MM.1S (cell line): ENCODE results near the gene PPP2R2D.

ENCODE experiments used
- DNase-seq: peaks from one replicate; pipeline ENCODE4 v3.0.0-alpha.2; 2015
- H2AFZ ChIP-seq: fragments of 300-600 bp; sonication (generic); 2 replicates; pipeline ENCODE4 v1.6.0; 2016; ENCODE audit warnings: antibody characterized with exemption, low read length
- H3F3A ChIP-seq: fragments of 300-600 bp; sonication (generic); 2 replicates; pipeline ENCODE4 v1.6.1; 2016; ENCODE audit warnings: mild to moderate bottlenecking, antibody characterized with exemption, low read length, moderate library complexity, mixed read lengths; ENCODE audit not compliant: insufficient read depth
- H3K27ac ChIP-seq: fragments of 300-600 bp; sonication (generic); 2 replicates; pipeline ENCODE4 v1.5.1; 2016; ENCODE audit warnings: mild to moderate bottlenecking, low read length
- H3K27me3 ChIP-seq: fragments of 300-600 bp; sonication (generic); replicated peaks from 2 replicates; pipeline ENCODE4 v1.6.0; 2016; ENCODE audit warnings: low read length; ENCODE audit not compliant: insufficient read depth
- H3K36me3 ChIP-seq: fragments of 300-600 bp; sonication (generic); replicated peaks from 2 replicates; pipeline ENCODE4 v1.6.1; 2016; ENCODE audit warnings: mild to moderate bottlenecking, low read length, mixed read lengths; ENCODE audit not compliant: insufficient read depth
- H3K4me1 ChIP-seq: fragments of 300-600 bp; sonication (generic); 2 replicates; pipeline ENCODE4 v1.6.1; 2016; ENCODE audit warnings: low read length, mixed read lengths
- H3K4me2 ChIP-seq: fragments of 300-600 bp; sonication (generic); 2 replicates; pipeline ENCODE4 v1.6.0; 2016; ENCODE audit warnings: low read depth, low read length
- H3K4me3 ChIP-seq: fragments of 300-600 bp; sonication (generic); 2 replicates; pipeline ENCODE4 v1.5.1; 2016; ENCODE audit warnings: low read length, mixed read lengths
- H3K79me2 ChIP-seq: fragments of 300-600 bp; sonication (generic); 2 replicates; pipeline ENCODE4 v1.6.1; 2016; ENCODE audit warnings: mixed run types, low read length, mixed read lengths
- H3K9ac ChIP-seq: fragments of 300-600 bp; sonication (generic); 2 replicates; pipeline ENCODE4 v1.6.1; 2016; ENCODE audit warnings: low read length, mixed read lengths
- H3K9me2 ChIP-seq: fragments of 300-600 bp; sonication (generic); replicated peaks from 2 replicates; pipeline ENCODE4 v1.6.1; 2016; ENCODE audit warnings: mild to moderate bottlenecking, low read length, mixed read lengths; ENCODE audit not compliant: insufficient read depth
- H3K9me3 ChIP-seq: fragments of 300-600 bp; sonication (generic); replicated peaks from 2 replicates; pipeline ENCODE4 v1.6.1; 2016; ENCODE audit warnings: mild to moderate bottlenecking, low read length, mixed read lengths; ENCODE audit not compliant: insufficient read depth
- H4K20me1 ChIP-seq: fragments of 300-600 bp; sonication (generic); 2 replicates; pipeline ENCODE4 v1.6.1; 2016; ENCODE audit warnings: mild to moderate bottlenecking, low read length, moderate library complexity, mixed read lengths; ENCODE audit not compliant: insufficient read depth
- CTCF ChIP-seq: fragments of 300-600 bp; sonication (generic); IDR thresholded peaks from 2 replicates; pipeline ENCODE4 v1.5.1; 2016; ENCODE audit warnings: antibody characterized with exemption, low read length, mixed read lengths
- EZH2 ChIP-seq: fragments of 300-600 bp; sonication (generic); optimal IDR thresholded peaks from 2 replicates; pipeline ENCODE3; 2017; ENCODE audit warnings: low read depth, mild to moderate bottlenecking, antibody characterized with exemption, low read length, mixed read lengths
- EZH2phosphoT487 ChIP-seq: fragments of 300-600 bp; sonication (generic); IDR thresholded peaks from 2 replicates; pipeline ENCODE4 v1.6.1; 2018; ENCODE audit warnings: antibody characterized with exemption, low read length

PPP2R2D gene

GRCh38 chr10:131891929-131892805 lies 8.6 kb upstream of the PPP2R2D start:
- Histone ChIP-seq H3K4me3 (no peak overlapping the region), H3K36me3 (no peaks in the 10 kb centered on the region), H3K9ac (no peak overlapping the region), H3K9me2 (no peaks in the 10 kb centered on the region), H4K20me1 (no peaks in the 10 kb centered on the region), H3K79me2 (no peaks in the 10 kb centered on the region), H3K9me3 (no peaks in the 10 kb centered on the region), H3F3A (no peaks in the 10 kb centered on the region), H3K4me2 (no peak overlapping the region), H3K27ac (no peak overlapping the region), H3K27me3 (peaks cover 40% of the 10 kb centered on the region), H2AFZ (no peak overlapping the region), H3K4me1 (no peaks in the 10 kb centered on the region)
- DNase-seq: no peak
- TF ChIP-seq CTCF (no peak), EZH2 (no peak), EZH2phosphoT487 (no peak)

GRCh38 chr10:131892806-131893675 lies 7.8 kb upstream of the PPP2R2D start:
- H3K79me2 ChIP-seq: no peaks in the 10 kb centered on the region
- H3K4me1 ChIP-seq: no peaks in the 10 kb centered on the region
- H3K9me2 ChIP-seq: no peaks in the 10 kb centered on the region
- TF ChIP-seq EZH2phosphoT487 (no peak), EZH2 (no peak), CTCF (no peak)
- no peak overlapping the region for H3K4me3 ChIP-seq
- H2AFZ ChIP-seq: no peak overlapping the region
- H3K9me3 ChIP-seq: no peaks in the 10 kb centered on the region
- H3F3A ChIP-seq: no peaks in the 10 kb centered on the region
- no peak for DNase-seq
- H3K27ac ChIP-seq: no peak overlapping the region
- H3K9ac ChIP-seq: no peak overlapping the region
- H3K4me2 ChIP-seq: no peak overlapping the region
- no peaks in the 10 kb centered on the region for H3K36me3 ChIP-seq
- H4K20me1 ChIP-seq: no peaks in the 10 kb centered on the region
- H3K27me3 ChIP-seq: peaks cover 45% of the 10 kb centered on the region

- TF ChIP-seq CTCF (no peak), EZH2phosphoT487 (no peak), EZH2 (no peak)
- no peaks in the 10 kb centered on the region for H3K79me2 ChIP-seq
- no peak overlapping the region for H3K9ac ChIP-seq
- no peaks in the 10 kb centered on the region for H3K36me3 ChIP-seq
- no peak overlapping the region for H3K4me3 ChIP-seq
- no peaks in the 10 kb centered on the region for H3F3A ChIP-seq
- H4K20me1 ChIP-seq: no peaks in the 10 kb centered on the region
- no peaks in the 10 kb centered on the region for H3K9me3 ChIP-seq
- H3K27me3 ChIP-seq: peaks cover 61% of the 10 kb centered on the region
- H3K4me1 ChIP-seq: peaks cover 6% of the 10 kb centered on the region; the same call in 1 of the 2 replicates
- H3K27ac ChIP-seq: no peak overlapping the region
- H3K4me2 ChIP-seq: no peak overlapping the region
- DNase-seq: no peak
- H2AFZ ChIP-seq: no peak overlapping the region
- no peaks in the 10 kb centered on the region for H3K9me2 ChIP-seq
These were observed 5.7 kb upstream of the PPP2R2D start for GRCh38 chr10:131895116-131895515.
